ENCODE measurements around the gene ADCK1.

DNA sequence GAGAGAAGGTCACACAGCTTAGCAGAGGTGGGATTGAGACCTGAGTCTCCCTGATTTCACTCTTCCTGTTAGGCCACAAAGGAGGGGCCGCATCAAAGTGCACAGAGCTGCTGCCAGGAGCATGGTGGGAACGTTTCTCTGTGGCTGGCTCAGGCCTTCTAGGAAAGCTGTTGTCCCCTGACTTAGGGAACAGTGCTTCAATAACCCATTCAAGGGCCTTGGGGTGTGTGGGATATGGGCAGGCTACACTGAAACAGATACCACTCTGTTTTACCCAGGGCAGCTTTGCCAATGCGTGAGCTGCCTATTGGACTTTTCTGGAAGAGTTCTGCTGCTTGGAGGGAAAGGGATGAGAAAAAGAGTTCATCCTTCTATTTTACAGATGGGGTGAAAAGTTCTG, 110.0 kb downstream of the ADCK1 start:
- TF ChIP-seq CTCF (IDR thresholded peaks at IDR 0.05; ENCODE audit: low read depth, low read length) (no peak), EZH2phosphoT487 (IDR thresholded peaks at IDR 0.05; ENCODE audit: low read depth) (no peak)

Data from OCI-LY3 (cell line).